GM12878 (cell line): ENCODE measurements around the gene HTRA2. TPM values are rescaled to one million over a fixed set of nuclear protein-coding genes. Genes with fewer than 3 reads are reported as not detected.

Source experiments
- DPF2 ChIP-seq: fragments of 450-650 bp; IDR thresholded peaks from 2 replicates; pipeline ENCODE4 v1.6.1; 2017; ENCODE audit warnings: mild to moderate bottlenecking
- EED ChIP-seq: sonication (generic); IDR thresholded peaks from 2 replicates; pipeline ENCODE4 v1.6.1; 2016; ENCODE audit warnings: antibody characterized with exemption, low read depth
- FOS ChIP-seq: IDR thresholded peaks from 3 replicates; pipeline ENCODE4 v1.6.1; 2011; ENCODE audit warnings: borderline replicate concordance; ENCODE audit not compliant: insufficient read length; ENCODE audit errors: extremely low read depth
- GATAD2B ChIP-seq: fragments of 450-650 bp; conservative IDR thresholded peaks from 2 replicates; pipeline ENCODE4 v1.6.1; 2017; ENCODE audit warnings: low read depth, mild to moderate bottlenecking, moderate library complexity
- LARP7 ChIP-seq: fragments of 450-650 bp; IDR thresholded peaks from 2 replicates; pipeline ENCODE4 v1.6.1; 2017; ENCODE audit warnings: mild to moderate bottlenecking
- MXI1 ChIP-seq: fragments of 150-350 bp; IDR thresholded peaks from 2 replicates; pipeline ENCODE4 v1.6.1; 2011; ENCODE audit warnings: low read depth, mild to moderate bottlenecking, inconsistent platforms, low read length, improper control_type of control experiment
- NFIC ChIP-seq: IDR thresholded peaks from 2 replicates; pipeline ENCODE4 v1.6.1; 2012; ENCODE audit warnings: low read depth, mild to moderate bottlenecking, inconsistent platforms, low read length, moderate library complexity
- NR2F1 ChIP-seq: fragments of 450-650 bp; conservative IDR thresholded peaks from 2 replicates; pipeline ENCODE4 v1.6.1; 2017; ENCODE audit warnings: mild to moderate bottlenecking
- POLR2A ChIP-seq: IDR thresholded peaks from 2 replicates; pipeline ENCODE4 v1.6.1; 2011; ENCODE audit warnings: low read depth, mild to moderate bottlenecking, low read length
- SP1 ChIP-seq: IDR thresholded peaks from one replicate; pipeline ENCODE4 v1.6.1; 2011; ENCODE audit warnings: low read depth, low read length
- WRNIP1 ChIP-seq: IDR thresholded peaks from 2 replicates; pipeline ENCODE4 v1.6.1; 2011; ENCODE audit warnings: low read depth, low read length, improper control_type of control experiment, borderline replicate concordance
- YY1 ChIP-seq: IDR thresholded peaks from 2 replicates; pipeline ENCODE4 v1.6.1; 2011; ENCODE audit warnings: low read depth, mild to moderate bottlenecking, low read length
- ZNF274 ChIP-seq: IDR thresholded peaks from one replicate; pipeline ENCODE4 v1.8.0; 2011; ENCODE audit not compliant: insufficient read length, insufficient read depth
- ZSCAN29 ChIP-seq: fragments of 450-650 bp; IDR thresholded peaks from 2 replicates; pipeline ENCODE4 v1.6.1; 2017; ENCODE audit warnings: mild to moderate bottlenecking, moderate library complexity
- polyA plus RNA-seq, 11 experiments: library from polyadenylated mRNA; depleted of rRNA in 4 of 11; unstranded in 6 of 11; stranded (reverse) in 5 of 11; fragments of >200 nt; fragmentation: Nextera tagmentation in 4 of 11; fragmentation: Illumina TruSeq in 1 of 11; extraction: Ambion mirVana in 4 of 11; extraction: Trizol in 1 of 11; gene quantifications; 1 replicate in 1 of 11; 2 replicates in 10 of 11; pipeline versions ENCODE4 v1.2.1 to v1.2.3, GENCODE V29; 2011 to 2016; ENCODE audit warnings: inconsistent platforms in 2 of 11, missing spikeins in 2 of 11, low read depth in 1 of 11
- total RNA-seq, 4 experiments: library from RNA; depleted of rRNA in 3 of 4; stranded (reverse); fragments of >200 nt in 3 of 4; fragmentation: Illumina TruSeq in 1 of 4; extraction: Trizol in 1 of 4; gene quantifications; 2 replicates each; pipeline versions ENCODE4 v1.2.1 to v1.2.3, GENCODE V29; 2013 to 2021
- TF ChIP-seq, protein P1 (sequence below): IDR thresholded peaks from 2 replicates; pipeline ENCODE4 v1.6.1; 2012; ENCODE audit warnings: low read depth, low read length, improper control_type of control experiment
- TF ChIP-seq, protein P2 (sequence below): fragments of 450-650 bp; IDR thresholded peaks from 2 replicates; pipeline ENCODE4 v1.6.1; 2017; ENCODE audit warnings: mild to moderate bottlenecking, moderate library complexity
- TF ChIP-seq, protein P3 (sequence below): fragments of 450-650 bp; IDR thresholded peaks from 2 replicates; pipeline ENCODE4 v1.6.1; 2017; ENCODE audit warnings: mild to moderate bottlenecking
- TF ChIP-seq, protein P4 (sequence below): IDR thresholded peaks from 2 replicates; pipeline ENCODE4 v1.6.1; 2012; ENCODE audit warnings: low read depth, low read length, improper control_type of control experiment
- TF ChIP-seq, protein P5 (sequence below): fragments of 450-650 bp; formaldehyde crosslinking; IDR thresholded peaks from 2 replicates; pipeline ENCODE4 v1.5.0; 2022; ENCODE audit warnings: mild to moderate bottlenecking, missing genetic modification characterization

The HTRA2 gene
- total and polyA plus RNA-seq, 10 of the 15 experiments (the other 5 are each of a cell fraction or from before 2014, with no cell fraction given) = 42.3 to 73.9 (median 54.6) TPM

DNA sequence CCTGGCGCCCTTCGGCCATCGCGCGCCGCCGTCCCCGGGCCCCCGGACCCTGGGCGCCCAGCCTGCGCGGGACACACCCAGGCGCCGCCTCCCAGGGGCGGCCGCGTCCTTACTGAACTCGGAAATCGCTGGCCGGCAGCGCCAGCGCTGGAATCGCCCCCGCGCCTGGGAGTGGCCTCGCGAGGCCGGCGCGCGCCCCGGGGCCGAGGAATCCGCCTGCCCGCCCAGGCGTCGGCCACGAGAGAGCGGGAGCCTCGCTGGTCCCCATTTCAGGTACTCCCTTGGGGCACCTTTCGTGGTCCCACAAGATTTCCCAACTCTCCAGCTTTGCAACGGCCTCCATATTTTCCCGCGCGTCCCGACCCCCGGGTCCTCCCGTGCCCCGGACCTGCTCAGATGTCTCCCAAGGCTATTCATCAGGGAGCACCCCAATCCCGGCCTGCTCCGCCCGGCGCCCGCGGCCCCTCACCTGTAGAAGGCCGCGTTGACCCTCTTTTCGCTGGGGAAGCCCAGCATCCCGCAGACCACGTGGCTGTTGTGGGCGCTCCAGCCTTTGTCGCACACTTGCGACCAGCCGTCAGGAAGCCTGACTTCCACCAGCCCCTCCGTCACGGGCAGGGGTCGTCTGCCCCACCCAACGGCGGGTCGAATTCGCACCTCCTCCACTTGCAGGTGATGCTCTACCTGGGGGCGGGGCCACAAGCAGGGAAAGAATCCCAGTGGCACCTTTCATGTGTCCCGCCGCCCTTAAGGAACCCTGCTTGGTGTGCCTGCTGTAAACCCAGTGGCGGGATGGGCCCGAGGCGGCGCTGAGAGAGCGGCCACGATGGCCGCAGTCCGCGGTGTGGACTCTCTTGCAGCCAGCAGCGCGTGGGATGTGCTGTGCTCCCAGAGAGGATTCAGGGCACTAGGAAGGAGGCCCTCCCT lies 19.4 kb downstream of the HTRA2 start (continued):
- TF ChIP-seq, protein P1, sequence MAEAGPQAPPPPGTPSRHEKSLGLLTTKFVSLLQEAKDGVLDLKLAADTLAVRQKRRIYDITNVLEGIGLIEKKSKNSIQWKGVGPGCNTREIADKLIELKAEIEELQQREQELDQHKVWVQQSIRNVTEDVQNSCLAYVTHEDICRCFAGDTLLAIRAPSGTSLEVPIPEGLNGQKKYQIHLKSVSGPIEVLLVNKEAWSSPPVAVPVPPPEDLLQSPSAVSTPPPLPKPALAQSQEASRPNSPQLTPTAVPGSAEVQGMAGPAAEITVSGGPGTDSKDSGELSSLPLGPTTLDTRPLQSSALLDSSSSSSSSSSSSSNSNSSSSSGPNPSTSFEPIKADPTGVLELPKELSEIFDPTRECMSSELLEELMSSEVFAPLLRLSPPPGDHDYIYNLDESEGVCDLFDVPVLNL = no peak
- 0 out of 2 replicates have a peak, but pooled peaks have one; percentile 51 for TF ChIP-seq ZSCAN29
- no peak for TF ChIP-seq ZNF274
- TF ChIP-seq LARP7 = peak; percentile 60
- TF ChIP-seq, protein P2, sequence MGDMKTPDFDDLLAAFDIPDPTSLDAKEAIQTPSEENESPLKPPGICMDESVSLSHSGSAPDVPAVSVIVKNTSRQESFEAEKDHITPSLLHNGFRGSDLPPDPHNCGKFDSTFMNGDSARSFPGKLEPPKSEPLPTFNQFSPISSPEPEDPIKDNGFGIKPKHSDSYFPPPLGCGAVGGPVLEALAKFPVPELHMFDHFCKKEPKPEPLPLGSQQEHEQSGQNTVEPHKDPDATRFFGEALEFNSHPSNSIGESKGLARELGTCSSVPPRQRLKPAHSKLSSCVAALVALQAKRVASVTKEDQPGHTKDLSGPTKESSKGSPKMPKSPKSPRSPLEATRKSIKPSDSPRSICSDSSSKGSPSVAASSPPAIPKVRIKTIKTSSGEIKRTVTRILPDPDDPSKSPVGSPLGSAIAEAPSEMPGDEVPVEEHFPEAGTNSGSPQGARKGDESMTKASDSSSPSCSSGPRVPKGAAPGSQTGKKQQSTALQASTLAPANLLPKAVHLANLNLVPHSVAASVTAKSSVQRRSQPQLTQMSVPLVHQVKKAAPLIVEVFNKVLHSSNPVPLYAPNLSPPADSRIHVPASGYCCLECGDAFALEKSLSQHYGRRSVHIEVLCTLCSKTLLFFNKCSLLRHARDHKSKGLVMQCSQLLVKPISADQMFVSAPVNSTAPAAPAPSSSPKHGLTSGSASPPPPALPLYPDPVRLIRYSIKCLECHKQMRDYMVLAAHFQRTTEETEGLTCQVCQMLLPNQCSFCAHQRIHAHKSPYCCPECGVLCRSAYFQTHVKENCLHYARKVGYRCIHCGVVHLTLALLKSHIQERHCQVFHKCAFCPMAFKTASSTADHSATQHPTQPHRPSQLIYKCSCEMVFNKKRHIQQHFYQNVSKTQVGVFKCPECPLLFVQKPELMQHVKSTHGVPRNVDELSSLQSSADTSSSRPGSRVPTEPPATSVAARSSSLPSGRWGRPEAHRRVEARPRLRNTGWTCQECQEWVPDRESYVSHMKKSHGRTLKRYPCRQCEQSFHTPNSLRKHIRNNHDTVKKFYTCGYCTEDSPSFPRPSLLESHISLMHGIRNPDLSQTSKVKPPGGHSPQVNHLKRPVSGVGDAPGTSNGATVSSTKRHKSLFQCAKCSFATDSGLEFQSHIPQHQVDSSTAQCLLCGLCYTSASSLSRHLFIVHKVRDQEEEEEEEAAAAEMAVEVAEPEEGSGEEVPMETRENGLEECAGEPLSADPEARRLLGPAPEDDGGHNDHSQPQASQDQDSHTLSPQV = 0 out of 2 replicates have a peak, but pooled peaks have one; percentile 18
- TF ChIP-seq, protein P3, sequence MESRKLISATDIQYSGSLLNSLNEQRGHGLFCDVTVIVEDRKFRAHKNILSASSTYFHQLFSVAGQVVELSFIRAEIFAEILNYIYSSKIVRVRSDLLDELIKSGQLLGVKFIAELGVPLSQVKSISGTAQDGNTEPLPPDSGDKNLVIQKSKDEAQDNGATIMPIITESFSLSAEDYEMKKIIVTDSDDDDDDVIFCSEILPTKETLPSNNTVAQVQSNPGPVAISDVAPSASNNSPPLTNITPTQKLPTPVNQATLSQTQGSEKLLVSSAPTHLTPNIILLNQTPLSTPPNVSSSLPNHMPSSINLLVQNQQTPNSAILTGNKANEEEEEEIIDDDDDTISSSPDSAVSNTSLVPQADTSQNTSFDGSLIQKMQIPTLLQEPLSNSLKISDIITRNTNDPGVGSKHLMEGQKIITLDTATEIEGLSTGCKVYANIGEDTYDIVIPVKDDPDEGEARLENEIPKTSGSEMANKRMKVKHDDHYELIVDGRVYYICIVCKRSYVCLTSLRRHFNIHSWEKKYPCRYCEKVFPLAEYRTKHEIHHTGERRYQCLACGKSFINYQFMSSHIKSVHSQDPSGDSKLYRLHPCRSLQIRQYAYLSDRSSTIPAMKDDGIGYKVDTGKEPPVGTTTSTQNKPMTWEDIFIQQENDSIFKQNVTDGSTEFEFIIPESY = peak; percentile 78
- no peak for TF ChIP-seq NFIC
- no peak for TF ChIP-seq SP1
- TF ChIP-seq NR2F1 = peak; percentile 49; the same call in 1 of the 2 replicates
- peak; percentile 30; the same call in 1 of the 2 replicates for TF ChIP-seq MXI1
- TF ChIP-seq FOS = no peak
- TF ChIP-seq, protein P4, sequence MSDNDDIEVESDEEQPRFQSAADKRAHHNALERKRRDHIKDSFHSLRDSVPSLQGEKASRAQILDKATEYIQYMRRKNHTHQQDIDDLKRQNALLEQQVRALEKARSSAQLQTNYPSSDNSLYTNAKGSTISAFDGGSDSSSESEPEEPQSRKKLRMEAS = peak; percentile 24; the same call in 1 of the 2 replicates
- TF ChIP-seq, protein P5, sequence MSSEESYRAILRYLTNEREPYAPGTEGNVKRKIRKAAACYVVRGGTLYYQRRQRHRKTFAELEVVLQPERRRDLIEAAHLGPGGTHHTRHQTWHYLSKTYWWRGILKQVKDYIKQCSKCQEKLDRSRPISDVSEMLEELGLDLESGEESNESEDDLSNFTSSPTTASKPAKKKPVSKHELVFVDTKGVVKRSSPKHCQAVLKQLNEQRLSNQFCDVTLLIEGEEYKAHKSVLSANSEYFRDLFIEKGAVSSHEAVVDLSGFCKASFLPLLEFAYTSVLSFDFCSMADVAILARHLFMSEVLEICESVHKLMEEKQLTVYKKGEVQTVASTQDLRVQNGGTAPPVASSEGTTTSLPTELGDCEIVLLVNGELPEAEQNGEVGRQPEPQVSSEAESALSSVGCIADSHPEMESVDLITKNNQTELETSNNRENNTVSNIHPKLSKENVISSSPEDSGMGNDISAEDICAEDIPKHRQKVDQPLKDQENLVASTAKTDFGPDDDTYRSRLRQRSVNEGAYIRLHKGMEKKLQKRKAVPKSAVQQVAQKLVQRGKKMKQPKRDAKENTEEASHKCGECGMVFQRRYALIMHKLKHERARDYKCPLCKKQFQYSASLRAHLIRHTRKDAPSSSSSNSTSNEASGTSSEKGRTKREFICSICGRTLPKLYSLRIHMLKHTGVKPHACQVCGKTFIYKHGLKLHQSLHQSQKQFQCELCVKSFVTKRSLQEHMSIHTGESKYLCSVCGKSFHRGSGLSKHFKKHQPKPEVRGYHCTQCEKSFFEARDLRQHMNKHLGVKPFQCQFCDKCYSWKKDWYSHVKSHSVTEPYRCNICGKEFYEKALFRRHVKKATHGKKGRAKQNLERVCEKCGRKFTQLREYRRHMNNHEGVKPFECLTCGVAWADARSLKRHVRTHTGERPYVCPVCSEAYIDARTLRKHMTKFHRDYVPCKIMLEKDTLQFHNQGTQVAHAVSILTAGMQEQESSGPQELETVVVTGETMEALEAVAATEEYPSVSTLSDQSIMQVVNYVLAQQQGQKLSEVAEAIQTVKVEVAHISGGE (CRISPR knock-in tag) = no peak
- peak; percentile 57 for TF ChIP-seq YY1
- TF ChIP-seq WRNIP1 = no peak
- peak; percentile 59 for TF ChIP-seq POLR2A
- peak; percentile 32; the same call in 1 of the 2 replicates for TF ChIP-seq EED
- TF ChIP-seq DPF2 = no peak; the same call in 1 of the 2 replicates
- TF ChIP-seq GATAD2B = peak; percentile 81; the same call in 1 of the 2 replicates
